A549 treated with GW870086 at 1 μM for 4 hours (cell line): ENCODE measurements around the gene CNDP2. TPM values are rescaled to one million over a fixed set of nuclear protein-coding genes. Genes with fewer than 3 reads are reported as not detected.

Experiments used
- total RNA-seq: library from RNA; stranded (reverse); fragments of 200-300 nt; extraction: Qiagen RNA extraction; gene quantifications from 5 replicates; pipeline ENCODE4 v1.2.3, GENCODE V29; 2022; ENCODE audit warnings: low read depth

CNDP2 gene
- total RNA-seq = 77.2 to 86.3 TPM (median 80.8 TPM) in 5 replicates

DNA sequence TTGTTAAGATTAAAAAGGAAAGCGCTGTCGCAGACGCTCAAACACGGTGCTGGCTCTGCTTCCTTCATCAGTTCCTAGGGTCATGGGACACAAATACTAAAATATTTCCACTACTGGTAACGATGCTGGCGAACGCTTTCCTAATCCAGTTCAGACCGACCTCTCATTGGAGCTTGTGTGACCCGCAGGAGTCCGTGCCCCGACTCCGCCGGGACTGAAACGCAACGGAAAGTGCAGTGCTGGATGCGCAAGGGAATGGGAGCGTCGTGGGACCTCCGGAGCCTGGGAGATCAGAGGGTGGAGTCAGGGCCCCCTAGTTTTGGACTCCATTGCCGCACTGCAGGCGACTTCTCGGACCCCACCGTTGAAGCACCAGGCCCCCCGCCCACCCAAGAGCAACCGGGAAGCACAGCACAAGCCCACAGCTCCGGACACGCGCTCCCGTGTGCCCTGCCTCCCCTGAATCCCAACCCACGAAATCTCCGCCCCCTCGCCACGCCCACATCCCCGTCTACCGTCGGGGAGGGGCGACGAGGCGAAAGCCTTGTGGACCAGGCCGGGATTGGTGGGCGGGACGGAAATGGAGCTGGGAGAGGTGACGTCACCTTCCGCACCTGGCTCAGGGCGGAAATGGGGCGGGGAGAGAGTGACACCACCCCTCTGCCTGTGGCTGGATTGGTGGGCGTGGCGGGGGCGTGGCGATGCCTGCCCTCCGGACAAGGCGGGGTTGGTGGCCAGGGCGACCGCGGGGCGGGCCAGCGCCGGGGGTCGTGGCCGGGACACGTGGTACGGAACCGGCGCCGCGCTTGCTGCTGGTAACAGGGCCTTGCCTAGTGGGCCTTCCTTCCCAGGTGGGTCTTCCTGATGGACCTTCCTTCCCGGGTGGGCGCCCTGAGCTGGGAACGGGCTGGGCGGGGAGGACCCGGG lies at the start of gene CNDP2:
Gene CNDP2 (plus strand): TSS at position 783 of the 927 bp plus-strand sequence. CDS start 3,611 bp downstream, outside the sequence.

GRCh38 chr18:74457043-74457724 lies 39.0 kb upstream of the CNDP2 start, which contains the start of gene DIPK1C:
DIPK1C (minus strand) TSS chr18:74457308; CDS start chr18:74457259, 49 bp downstream.

DNA sequence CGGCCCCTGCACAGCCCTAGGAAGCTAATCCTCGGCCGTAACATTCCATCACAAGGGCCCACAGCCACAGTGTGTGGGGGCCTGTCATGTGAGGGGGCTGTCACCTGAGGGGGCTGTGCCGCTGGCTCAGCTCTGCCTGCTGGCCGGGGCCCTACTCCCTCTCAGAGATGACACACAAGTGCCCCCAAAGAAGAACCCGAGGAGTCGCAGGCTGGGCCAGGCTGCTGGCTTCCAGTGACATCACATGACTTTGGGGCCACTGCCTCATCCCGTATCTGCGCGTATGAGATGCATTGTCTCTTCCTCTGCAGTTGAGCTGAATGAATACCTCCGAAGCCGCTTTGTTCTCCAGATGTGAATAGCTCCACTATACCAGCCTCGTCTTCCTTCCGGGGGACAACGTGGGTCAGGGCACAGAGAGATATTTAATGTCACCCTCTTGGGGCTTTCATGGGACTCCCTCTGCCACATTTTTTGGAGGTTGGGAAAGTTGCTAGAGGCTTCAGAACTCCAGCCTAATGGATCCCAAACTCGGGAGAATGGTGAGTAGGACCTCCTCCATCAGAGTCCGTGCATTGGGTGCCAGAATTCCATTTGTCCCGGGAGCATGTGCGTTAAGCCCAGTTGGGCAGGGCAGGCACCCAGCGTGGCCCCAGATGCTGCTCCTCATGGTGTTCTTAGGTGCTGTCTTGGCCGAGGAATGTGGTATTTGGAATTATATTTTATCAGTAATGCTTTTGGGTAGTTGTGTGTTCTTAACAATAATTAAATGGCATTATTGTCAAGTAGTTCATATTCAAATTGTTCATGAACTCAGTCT lies 38.2 kb downstream of the CNDP2 start, which contains the start of gene CNDP1:
Gene CNDP1 (plus strand): TSS at position 351 of the 820 bp plus-strand sequence. CDS start 168 bp downstream, at position 519.

Other genes with a start within 250 kb of the CNDP2 start
- 129 to 140 TPM (median 138 TPM) in 5 replicates for gene CYB5A, start 204.4 kb upstream of the CNDP2 start, total RNA-seq
- not detected in 5 replicates for gene C18orf63, start 180.5 kb upstream of the CNDP2 start, total RNA-seq
- gene DIPK1C, start 39.1 kb upstream of the CNDP2 start, total RNA-seq = not detected in 5 replicates
- gene CNDP1, start 38.1 kb downstream of the CNDP2 start, total RNA-seq = not detected in 5 replicates
- 2.5 to 2.7 TPM (median 2.7 TPM) in 5 replicates for gene ZNF407, start 101.5 kb downstream of the CNDP2 start, total RNA-seq